HG02610 (cell line): Measurements from ENCODE around the gene HEPACAM.

Experiments
- ATAC-seq: cut with Tn5 transposase; IDR thresholded peaks from one replicate; pipeline ENCODE4 v1.9.1; 2021; ENCODE audit warnings: mild to moderate bottlenecking, moderate library complexity; ENCODE audit not compliant: unreplicated experiment

The HEPACAM gene

GRCh38 chr11:124870430-124870829 lies 65.4 kb downstream of the HEPACAM start:
- ATAC-seq, result no peak

DNA sequence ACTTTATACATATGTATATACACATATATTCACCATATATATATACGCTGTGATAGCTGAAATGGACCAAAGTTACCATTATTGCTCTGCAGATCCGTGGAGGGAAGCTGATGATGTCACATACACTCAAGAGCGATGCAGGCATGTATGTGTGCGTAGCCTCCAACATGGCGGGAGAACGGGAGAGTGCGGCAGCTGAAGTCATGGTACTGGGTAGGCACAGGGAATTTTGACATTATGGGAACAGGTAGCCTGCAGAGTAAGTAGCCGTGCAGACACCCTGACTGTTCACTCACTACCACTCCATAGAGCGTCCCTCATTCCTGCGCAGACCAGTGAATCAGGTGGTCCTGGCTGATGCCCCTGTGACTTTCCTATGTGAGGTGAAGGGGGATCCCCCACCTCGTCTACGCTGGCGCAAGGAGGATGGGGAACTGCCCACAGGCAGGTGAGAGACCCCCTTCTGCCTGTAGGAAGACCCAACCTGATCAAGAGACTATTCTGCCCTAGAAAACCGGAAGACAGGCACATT lies 65.9 kb downstream of the HEPACAM start:
- ATAC-seq, result no peak

- no peak for ATAC-seq
These were observed 66.5 kb downstream of the HEPACAM start for GRCh38 chr11:124869331-124869730.
